ENCODE results near the gene IFITM5. TPM values are rescaled to one million over a fixed set of nuclear protein-coding genes. Genes with fewer than 3 reads are reported as not detected.

The IFITM5 gene
- total and polyA plus RNA-seq, 2 experiments from 2014 or later, result not detected

DNA sequence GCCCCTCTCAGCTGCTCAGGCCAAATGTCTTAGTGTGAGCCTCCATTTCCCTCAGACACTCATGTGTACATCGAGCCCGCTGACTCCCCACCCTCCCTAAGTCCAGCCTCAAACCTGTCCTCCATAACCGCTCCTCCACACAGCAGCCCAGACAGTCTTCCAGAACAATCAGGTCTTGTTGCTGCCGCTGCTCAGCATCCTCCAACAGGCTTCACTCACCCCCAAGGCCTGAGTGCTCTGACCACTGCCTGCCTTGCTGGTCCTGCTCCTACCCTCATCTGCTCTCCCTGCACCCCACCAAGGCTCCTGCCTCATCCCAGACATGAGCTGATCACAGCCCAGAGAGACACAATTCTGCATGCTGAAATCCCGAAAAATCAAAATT is 45.4 kb downstream of the IFITM5 start:
- Histone ChIP-seq H3K79me2 (no peaks in the 10 kb centered on the region), H3K36me3 (replicated peaks; ENCODE audit: insufficient read depth, low read depth) (no peaks in the 10 kb centered on the region), H3K9me3 (ENCODE audit: low read depth) (no peaks in the 10 kb centered on the region), H2AFZ (no peak overlapping the region), H3K4me3 (no peak overlapping the region), H3K9me2 (replicated peaks; ENCODE audit: insufficient read depth) (no peaks in the 10 kb centered on the region), H3K27ac (no peak overlapping the region), H3K4me2 (no peak overlapping the region), H3K27me3 (no peaks in the 10 kb centered on the region), H4K20me1 (ENCODE audit: insufficient read depth, poor library complexity, severe bottlenecking) (no peaks in the 10 kb centered on the region), H3K4me1 (ENCODE audit: insufficient read depth) (no peaks in the 10 kb centered on the region)
- no peak for TF ChIP-seq EZH2phosphoT487 (IDR thresholded peaks at IDR 0.05; ENCODE audit: low read depth, severe bottlenecking, unreplicated experiment)
- TF ChIP-seq EZH2 (IDR thresholded peaks at IDR 0.05; ENCODE audit: borderline replicate concordance), result no peak
- TF ChIP-seq CTCF (IDR thresholded peaks at IDR 0.05; ENCODE audit: poor library complexity), result no peak
- no peak for DNase-seq (ENCODE audit: low spot score)
- 88% methylated on average over 5 of the region's 5 CpGs for WGBS (ENCODE audit: low lambda C conversion rate, missing lambda C conversion rate)

- Histone ChIP-seq H3K4me2 (no peak overlapping the region), H3K4me1 (ENCODE audit: insufficient read depth) (no peaks in the 10 kb centered on the region), H3K4me3 (no peak overlapping the region), H3K27me3 (no peaks in the 10 kb centered on the region), H3K27ac (no peak overlapping the region), H3K9me3 (ENCODE audit: low read depth) (no peaks in the 10 kb centered on the region), H2AFZ (no peak overlapping the region), H3K36me3 (replicated peaks; ENCODE audit: insufficient read depth, low read depth) (no peaks in the 10 kb centered on the region), H3K9me2 (replicated peaks; ENCODE audit: insufficient read depth) (no peaks in the 10 kb centered on the region), H4K20me1 (ENCODE audit: insufficient read depth, poor library complexity, severe bottlenecking) (no peaks in the 10 kb centered on the region), H3K79me2 (no peaks in the 10 kb centered on the region)
- WGBS (ENCODE audit: low lambda C conversion rate, missing lambda C conversion rate), result 90% methylated on average over 13 of the region's 13 CpGs
- no peak for DNase-seq (ENCODE audit: low spot score)
- no peak for TF ChIP-seq CTCF (IDR thresholded peaks at IDR 0.05; ENCODE audit: poor library complexity)
- TF ChIP-seq EZH2phosphoT487 (IDR thresholded peaks at IDR 0.05; ENCODE audit: low read depth, severe bottlenecking, unreplicated experiment), result no peak
- TF ChIP-seq EZH2 (IDR thresholded peaks at IDR 0.05; ENCODE audit: borderline replicate concordance), result no peak
Observed at GRCh38 chr11:253160-253885, 46.0 kb downstream of the IFITM5 start.

GRCh38 chr11:252666-253065 is 46.7 kb downstream of the IFITM5 start:
- H3K4me3 ChIP-seq, result no peak overlapping the region
- no peaks in the 10 kb centered on the region for H3K9me3 ChIP-seq (ENCODE audit: low read depth)
- no peak overlapping the region for H2AFZ ChIP-seq
- no peak overlapping the region for H3K27ac ChIP-seq
- no peaks in the 10 kb centered on the region for H3K4me1 ChIP-seq (ENCODE audit: insufficient read depth)
- no peaks in the 10 kb centered on the region for H3K36me3 ChIP-seq (replicated peaks; ENCODE audit: insufficient read depth, low read depth)
- no peaks in the 10 kb centered on the region for H3K27me3 ChIP-seq
- no peak for DNase-seq (ENCODE audit: low spot score)
- no peaks in the 10 kb centered on the region for H3K9me2 ChIP-seq (replicated peaks; ENCODE audit: insufficient read depth)
- no peaks in the 10 kb centered on the region for H3K79me2 ChIP-seq
- WGBS (ENCODE audit: low lambda C conversion rate, missing lambda C conversion rate), result 88% methylated on average over 8 of the region's 8 CpGs
- no peaks in the 10 kb centered on the region for H4K20me1 ChIP-seq (ENCODE audit: insufficient read depth, poor library complexity, severe bottlenecking)
- TF ChIP-seq EZH2 (IDR thresholded peaks at IDR 0.05; ENCODE audit: borderline replicate concordance) (no peak), CTCF (IDR thresholded peaks at IDR 0.05; ENCODE audit: poor library complexity) (no peak), EZH2phosphoT487 (IDR thresholded peaks at IDR 0.05; ENCODE audit: low read depth, severe bottlenecking, unreplicated experiment) (no peak)
- H3K4me2 ChIP-seq, result no peak overlapping the region
